Stimulated activated CD8-positive, alpha-beta memory T cell treated with anti-CD3 and anti-CD28 coated beads, Interleukin-12 subunit alpha, Interleukin-12 subunit beta, amount 100 ng/mL, for 1 hour (primary cell): ENCODE results near the gene GNA12.
A peak's percentile ranks its signal among the peaks of the same experiment; 100 is the strongest.
"Not testable (repeated sequence)": the region's sequence is repeated elsewhere in the genome, so short reads cannot be mapped to it uniquely, and the experiment has no call there.

ENCODE experiments used
- DNase-seq: peaks from one replicate; pipeline ENCODE4 v3.0.0-alpha.2; 2020; ENCODE audit warnings: low read depth

The GNA12 gene

DNA sequence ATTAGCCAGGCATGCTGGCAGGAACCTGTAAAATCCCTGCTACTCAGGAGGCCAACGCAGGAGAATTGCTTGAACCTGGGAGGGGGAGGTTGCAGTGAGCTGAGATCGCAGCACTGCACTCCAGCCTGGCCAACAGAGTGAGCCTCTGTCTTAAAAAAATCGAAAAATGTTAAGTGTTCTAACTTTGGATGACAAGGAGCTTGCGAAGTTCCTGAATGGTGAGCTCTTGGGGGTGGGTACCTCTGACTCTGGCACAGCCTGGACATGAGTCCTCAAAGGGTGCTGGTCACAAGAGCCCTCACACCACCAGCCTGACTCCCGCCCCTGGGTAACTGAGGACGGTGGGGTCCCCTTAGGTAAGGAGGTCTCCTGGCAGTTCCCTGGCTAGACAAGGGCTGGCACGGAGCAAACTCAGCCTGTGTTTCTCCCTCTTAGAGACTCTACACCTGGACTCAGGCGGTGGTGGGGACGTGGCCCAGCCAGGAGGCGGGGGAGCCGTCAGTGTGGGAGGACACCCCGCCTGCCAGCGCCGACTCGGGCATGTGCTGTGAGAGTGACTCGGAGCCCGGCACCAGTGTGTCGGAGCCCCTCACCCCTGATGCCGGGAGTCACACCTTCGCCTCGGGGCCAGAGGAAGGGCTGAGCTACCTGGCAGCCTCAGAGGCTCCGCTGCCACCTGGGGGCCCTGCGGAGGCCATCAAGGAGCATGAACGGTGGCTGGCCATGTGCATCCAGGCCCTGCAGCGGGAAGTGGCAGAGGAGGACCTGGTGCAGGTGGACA lies 132.0 kb downstream of the GNA12 start:
- DNase-seq: no peak

- DNase-seq: no peak
Observed at GRCh38 chr7:2710901-2711551, 133.1 kb downstream of the GNA12 start.

GRCh38 chr7:2710286-2710655 lies 133.8 kb downstream of the GNA12 start:
- peak; percentile 35 for DNase-seq

DNA sequence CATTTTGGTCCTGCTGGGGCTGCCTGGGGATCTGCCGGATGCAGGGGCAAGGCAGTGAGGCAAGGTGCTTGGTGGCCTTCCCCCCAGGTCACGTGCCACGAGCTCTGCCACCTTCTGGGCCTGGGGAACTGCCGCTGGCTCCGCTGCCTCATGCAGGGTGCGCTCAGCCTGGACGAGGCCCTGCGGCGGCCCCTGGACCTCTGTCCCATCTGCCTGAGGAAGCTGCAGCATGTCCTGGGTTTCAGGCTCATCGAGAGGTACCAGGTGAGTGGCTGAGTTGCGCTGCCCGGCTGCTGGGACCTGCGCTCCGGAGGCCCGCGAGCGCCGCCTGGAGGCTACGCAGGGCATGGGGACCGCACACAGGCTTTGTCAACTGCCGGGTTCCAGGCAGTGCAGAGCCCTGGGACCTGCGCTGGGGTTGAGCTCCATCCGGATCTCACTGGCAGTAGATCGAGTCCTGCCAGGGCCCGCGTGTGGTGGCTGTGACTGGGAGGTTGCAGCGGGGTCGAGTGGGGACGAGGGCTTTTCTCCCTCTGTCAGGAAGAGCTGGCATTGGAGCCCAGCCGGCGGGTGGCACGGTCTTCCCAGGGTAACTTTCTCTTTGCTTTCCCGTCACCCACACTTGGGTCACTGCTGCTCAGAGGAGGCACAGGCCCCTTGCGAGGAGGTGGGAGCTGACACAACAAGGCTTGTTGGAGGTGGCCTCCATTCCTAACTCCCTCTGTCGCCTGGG lies 134.4 kb downstream of the GNA12 start:
- DNase-seq: peak; percentile 58

DNA sequence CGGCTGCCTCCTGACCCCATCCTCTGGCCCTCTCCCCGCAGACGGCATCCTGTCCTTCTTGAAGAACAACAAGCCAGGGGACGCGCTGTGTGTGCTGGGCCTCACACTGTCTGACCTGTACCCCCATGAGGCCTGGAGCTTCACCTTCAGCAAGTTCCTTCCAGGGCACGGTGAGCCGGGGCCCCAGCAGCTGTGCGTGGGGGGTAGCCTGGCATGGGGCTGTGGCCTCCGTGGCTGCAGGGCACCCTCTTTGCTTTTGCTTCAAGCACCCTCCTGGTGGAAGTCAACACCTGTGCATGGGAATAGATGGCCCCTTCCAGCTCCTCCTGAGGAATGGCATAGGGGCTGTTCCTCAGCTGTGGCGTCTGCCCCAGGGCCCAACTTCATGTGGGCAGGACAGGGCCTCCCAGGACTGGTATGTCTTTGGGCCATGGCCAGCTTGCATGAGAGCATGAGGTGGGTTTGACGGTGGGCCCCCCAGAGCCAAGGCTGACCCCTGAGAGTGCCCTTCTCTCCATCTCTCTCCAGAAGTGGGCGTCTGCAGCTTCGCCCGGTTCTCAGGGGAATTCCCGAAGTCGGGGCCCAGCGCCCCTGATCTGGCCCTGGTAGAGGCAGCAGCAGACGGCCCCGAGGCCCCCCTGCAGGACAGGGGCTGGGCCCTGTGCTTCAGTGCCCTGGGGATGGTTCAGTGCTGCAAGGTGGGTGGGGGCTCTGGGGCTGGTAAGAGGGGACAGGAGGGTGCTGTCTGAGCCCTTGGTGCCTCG lies 135.4 kb downstream of the GNA12 start:
- no peak for DNase-seq

- no peak for DNase-seq
Observed at GRCh38 chr7:2708041-2708440, 136.1 kb downstream of the GNA12 start.

DNA sequence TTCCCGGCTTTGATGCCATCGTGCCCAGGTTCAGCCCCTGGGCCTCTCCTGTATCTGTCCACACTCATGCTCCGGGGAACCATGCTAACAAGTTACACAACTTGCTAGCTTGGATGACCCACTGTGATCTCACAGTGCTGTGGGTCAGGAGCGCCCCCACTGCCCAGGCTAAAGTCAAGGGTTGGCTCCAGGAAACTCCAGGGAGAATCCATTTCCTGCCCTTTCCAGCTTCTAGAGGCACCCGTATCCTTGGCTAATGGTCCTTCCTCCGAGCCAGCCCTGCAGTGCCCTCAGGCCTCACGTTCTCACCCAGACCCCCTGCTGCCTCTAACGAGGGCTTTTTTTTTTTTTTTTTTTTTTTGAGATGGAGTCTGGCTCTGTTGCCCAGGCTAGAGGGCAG lies 136.6 kb downstream of the GNA12 start:
- no peak for DNase-seq

GRCh38 chr7:2706685-2707126 lies 137.4 kb downstream of the GNA12 start:
- no peak for DNase-seq

DNA sequence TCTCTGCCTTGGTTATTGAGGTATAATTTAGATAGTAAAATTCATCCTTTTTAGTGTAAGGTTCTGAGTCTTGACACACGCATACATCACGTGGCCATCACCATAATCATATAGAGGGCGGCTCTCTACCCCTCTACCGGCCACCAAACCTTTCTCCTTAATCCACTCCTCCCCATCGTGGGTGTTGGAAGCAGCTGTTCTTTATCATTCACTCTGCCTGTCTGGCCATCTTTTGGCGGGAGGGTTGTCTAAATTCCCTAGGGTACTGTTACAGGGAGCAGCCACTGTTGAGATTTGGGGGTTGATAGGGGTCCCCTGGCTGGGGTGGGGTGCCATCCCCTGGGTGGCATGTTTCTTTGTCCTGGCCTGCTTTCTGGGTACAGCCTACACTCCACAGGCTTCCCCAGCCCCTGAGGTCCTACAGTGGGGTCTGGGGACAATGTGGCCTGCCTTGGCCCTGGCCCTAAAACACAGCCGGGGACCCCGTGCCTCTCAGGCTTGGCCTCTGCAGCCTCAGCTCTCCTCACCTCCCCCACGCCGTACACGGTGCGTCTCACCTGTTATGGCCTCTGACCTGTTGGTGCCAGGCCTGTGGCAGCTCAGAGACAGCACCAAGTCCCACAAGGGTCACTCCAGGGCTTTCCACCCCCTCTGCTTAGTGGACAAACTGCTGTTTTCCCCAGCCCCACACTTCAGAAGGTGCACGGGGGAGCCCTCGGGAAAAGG lies 138.6 kb downstream of the GNA12 start:
- DNase-seq: no peak

GRCh38 chr7:2702594-2702957 lies 141.5 kb downstream of the GNA12 start:
- no peak for DNase-seq

DNA sequence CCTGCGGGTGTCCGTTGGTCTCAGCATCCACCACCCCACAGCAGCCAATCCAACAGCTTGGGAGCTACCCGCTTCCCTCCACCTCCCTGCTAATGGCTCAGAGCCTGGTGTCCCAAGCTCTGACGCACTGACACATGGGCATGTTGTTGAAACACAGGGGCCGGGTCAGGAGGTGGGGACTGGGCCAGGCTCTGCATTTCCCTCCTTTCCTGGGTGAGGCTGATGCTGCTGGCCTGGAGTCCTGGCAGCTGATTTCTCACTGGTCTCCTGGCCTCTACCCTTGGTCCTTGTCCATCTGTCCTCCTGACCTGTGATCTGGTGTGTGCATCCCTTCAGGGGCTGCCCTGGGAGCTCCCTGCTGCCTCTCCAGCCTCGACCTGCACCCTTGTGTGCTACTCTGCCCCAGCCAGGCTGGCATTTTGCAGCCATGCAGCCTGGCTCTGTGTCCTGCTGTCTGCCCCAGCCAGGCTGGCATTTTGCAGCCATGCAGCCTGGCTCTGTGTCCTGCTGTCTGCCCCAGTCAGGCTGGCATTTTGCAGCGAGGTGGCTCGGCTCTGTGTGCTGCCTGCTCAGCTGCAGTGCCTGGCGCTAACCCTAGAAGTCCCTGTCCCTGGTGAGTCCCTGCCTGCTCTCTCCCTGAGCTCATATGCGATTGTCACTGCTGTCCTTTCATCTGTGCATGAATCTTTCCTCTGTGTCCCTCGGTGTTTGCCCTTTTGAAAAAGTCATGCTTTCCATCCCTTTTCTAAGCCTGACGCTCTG lies 142.1 kb downstream of the GNA12 start:
- no peak for DNase-seq

DNA sequence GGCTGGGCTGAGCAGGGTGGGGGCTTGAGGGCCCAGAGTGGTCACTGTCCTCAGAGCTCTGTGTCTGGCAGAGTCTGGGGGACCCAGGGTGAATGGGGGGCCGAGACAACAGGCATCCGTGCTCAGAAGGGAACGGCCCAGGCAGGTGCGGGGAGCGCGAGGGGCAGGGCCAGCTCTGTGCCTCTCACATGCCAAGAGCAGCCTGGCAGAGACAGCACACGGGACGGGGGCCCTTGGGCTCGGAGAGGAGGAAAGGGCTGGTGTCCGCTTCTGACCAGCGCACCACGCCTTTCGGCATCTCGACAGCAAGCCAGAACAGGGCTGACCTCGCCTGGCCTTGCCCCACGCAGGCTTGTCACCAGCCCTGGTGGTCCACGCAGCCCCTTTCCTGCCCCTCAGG lies 142.7 kb downstream of the GNA12 start:
- no peak for DNase-seq

- no peak for DNase-seq
Observed at GRCh38 chr7:2700141-2700850, 143.8 kb downstream of the GNA12 start.

DNA sequence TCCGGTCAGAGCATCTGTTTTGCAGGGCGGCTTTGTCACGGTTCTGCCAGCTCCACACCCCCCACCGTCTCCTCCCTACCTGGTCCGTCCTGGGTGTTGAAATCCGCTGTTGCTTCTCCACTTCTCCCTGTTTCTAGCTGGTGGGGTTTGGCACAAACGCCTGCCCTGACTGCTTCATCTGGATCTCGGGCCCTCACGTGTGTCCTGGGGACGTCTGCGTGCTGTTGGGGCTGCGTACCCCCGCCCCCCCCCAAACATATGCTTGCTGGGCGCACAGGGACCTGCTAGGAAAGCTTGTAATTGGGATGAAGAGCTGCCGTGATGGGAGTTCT lies 144.9 kb downstream of the GNA12 start:
- DNase-seq: no peak

GRCh38 chr7:2698581-2699288 lies 145.4 kb downstream of the GNA12 start:
- DNase-seq: peak; percentile 35

GRCh38 chr7:2694122-2694436 lies 150.0 kb downstream of the GNA12 start:
- not testable (repeated sequence) for DNase-seq

DNA sequence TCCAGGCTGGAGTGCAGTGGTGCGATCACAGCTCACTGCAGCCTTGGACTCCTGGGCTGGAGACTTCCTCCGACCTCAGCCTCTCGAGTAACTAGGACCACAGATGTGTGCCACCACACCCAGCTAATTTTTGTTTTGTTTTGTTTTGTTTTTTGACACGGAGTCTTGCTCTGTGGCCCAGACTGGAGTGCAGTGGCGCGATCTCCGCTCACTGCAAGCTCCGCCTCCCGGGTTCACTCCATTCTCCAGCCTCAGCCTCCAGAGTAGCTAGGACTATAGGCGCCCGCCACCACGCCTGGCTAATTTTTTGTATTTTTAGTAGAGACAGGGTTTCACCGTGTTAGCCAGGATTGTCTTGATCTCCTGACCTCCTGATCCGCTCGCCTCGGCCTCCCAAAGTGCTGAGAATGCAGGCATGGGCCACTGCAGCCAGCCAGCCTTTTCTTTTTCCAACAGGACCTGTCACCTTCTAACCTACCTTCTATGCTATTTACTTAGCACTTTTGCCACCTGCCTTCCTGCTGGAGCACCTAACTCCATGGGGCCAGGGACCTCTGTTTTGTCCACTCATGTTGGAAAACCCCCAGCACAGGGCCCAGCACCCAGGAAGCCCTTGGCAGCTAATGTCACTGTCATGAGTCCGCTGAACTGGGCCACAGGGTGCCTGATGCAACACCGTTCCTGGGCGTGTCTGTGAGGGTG lies 150.5 kb downstream of the GNA12 start:
- not testable (repeated sequence) for DNase-seq

DNA sequence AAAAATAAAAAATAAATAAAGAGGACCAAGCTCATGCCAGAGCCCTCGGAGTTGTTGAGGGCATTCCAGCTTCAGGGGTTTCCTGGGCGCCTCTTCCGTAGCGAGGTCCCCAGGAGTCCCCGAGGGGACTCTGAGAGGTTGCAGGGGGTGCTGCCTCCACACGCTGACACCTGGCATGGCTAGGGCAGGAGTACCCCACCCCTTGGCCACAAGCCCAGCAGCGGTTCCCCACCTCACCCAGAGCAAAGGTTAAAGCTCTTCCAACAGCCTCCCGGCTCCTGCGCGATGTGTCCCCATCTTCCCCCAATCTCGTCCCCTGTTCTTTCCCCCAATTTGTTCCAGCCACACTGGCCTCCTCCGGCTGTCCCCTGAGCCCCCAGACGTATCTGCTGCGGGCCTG lies 151.6 kb downstream of the GNA12 start:
- DNase-seq: no peak

GRCh38 chr7:2691932-2692439 lies 152.1 kb downstream of the GNA12 start:
- not testable (repeated sequence) for DNase-seq
